Right lobe of liver (tissue), 6 donors: ENCODE results near the gene PPM1F. TPM values are rescaled to one million over a fixed set of nuclear protein-coding genes. Genes with fewer than 3 reads are reported as not detected.
A peak's percentile ranks its signal among the peaks of the same experiment; 100 is the strongest.

Experiments
- ATAC-seq, 4 donors: fragments of 200-7000 bp; cut with Tn5 transposase; one replicate each; pipeline ENCODE4 v1.9.1; 2020; ENCODE audit warnings: mild to moderate bottlenecking in 4 of 4, moderate library complexity in 4 of 4
- DNase-seq, 3 donors: peaks; one replicate each; pipeline ENCODE4 v3.0.0-alpha.2; 2020
- H3K27ac ChIP-seq, 3 donors: fragments of 200-600 bp; one replicate each; pipeline ENCODE4 v1.8.0; 2022
- H3K27me3 ChIP-seq, 2 donors: fragments of 200-600 bp; one replicate each; pipeline ENCODE4 v1.8.0; 2022
- H3K36me3 ChIP-seq, 4 donors: fragments of 200-600 bp; sonication (generic) in 1 of 4; one replicate each; pipeline versions ENCODE4 v1.5.1 to v1.8.0; 2017 to 2022; ENCODE audit warnings: control low read depth in 1 of 4
- H3K4me1 ChIP-seq, 4 donors: fragments of 200-600 bp; sonication (generic) in 1 of 4; one replicate each; pipeline versions ENCODE4 v1.5.1 to v1.8.0; 2017 to 2022; ENCODE audit warnings: control low read depth in 1 of 4
- H3K4me3 ChIP-seq, 3 donors: fragments of 200-600 bp; one replicate each; pipeline ENCODE4 v1.8.0; 2022
- H3K9me3 ChIP-seq, 4 donors: fragments of 200-600 bp; sonication (generic) in 1 of 4; one replicate each; pipeline versions ENCODE4 v1.5.1 to v1.8.0; 2017 to 2022; ENCODE audit warnings: control low read depth in 1 of 4
- POLR2A ChIP-seq: fragments of 450-650 bp; IDR thresholded peaks from one replicate; pipeline ENCODE4 v1.6.1; 2017; ENCODE audit warnings: antibody characterized with exemption, mild to moderate bottlenecking
- WGBS: methylation state at CpG from one replicate; pipeline ENCODE4 v1.1.6; 2018; ENCODE audit warnings: low coverage, low lambda C conversion rate; ENCODE audit not compliant: insufficient coverage; ENCODE audit errors: missing lambda C conversion rate; 5-methylcytosine and 5-hydroxymethylcytosine counted together
- intact Hi-C, 2 donors: fragments of 100-400 bp; cut with DNase I; formaldehyde crosslinking; loops; one replicate each; pipeline versions ENCODE4 v1.11.2 to v1.14.1; 2022
- total RNA-seq, 6 experiments: library from RNA; depleted of rRNA in 2 of 6; stranded (reverse); fragments of >200 nt in 2 of 6; fragmentation: NEBNext Ultra II Directional in 3 of 6; extraction: Animal tissue kit (Norgen Biotek cat#: 25700) in 3 of 6; gene quantifications; one replicate each; pipeline versions ENCODE4 v1.1.0 to v1.2.4, GENCODE V29; 2016 to 2023
- TF ChIP-seq, protein P1 (sequence below), 4 donors: fragments of 200-600 bp in 3 of 4; fragments of 450-650 bp in 1 of 4; IDR thresholded peaks; one replicate each; pipeline versions ENCODE4 v1.5.1 to v1.8.0; 2016 to 2022; ENCODE audit warnings: antibody characterized with exemption in 4 of 4, mild to moderate bottlenecking in 2 of 4
- donor health status: DM: no; HTN: yes; CAD: no.
- donor health status: DM: no; HTN: no; CAD: no.
- donor health status: DM: no; HTN: no; CAD: no.
- donor health status: DM: no; HTN: yes; CAD: no.
- donor health status: DM: no; HTN: yes; CAD: no.

The PPM1F gene
- total RNA-seq, 6 experiments from 2014 or later, result 5.0 to 19.4 (median 12.8) TPM

DNA sequence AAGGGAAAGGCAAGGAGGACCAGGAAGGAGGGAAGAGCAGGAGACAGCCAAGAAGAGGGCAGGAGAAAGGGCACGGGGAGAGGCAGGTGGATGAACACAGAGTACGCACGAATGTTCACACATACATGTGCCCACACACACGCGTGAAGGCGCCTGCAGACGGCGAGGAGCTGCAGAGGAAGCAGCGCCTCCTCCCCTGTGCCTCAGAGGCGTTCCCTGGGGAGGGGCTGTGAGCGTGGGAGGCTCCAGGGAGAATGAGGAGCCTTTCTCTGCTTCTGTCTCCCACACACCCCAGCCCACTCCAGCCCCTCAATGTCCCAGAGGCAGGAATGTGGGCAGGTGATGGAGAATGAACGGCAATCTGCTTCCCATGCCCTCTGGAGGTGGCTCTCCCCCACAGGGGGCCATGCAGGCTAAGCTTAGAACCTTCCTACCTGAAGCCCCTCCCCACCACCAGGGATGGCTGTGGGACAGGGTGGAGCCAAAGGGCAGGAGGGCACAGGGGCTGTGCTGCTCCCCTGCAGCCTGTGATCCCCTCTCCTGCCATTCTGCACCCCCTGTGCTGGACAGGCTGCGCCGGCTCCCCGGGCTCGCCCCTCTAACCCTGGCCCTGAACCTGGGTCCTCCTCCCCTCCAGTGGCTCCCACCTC, 25.3 kb downstream of the PPM1F start:
- 84% methylated on average over 7 of the region's 16 CpGs for WGBS
- no peak overlapping the region for H3K27ac ChIP-seq
- intact Hi-C loops, result no loop called here
- no peak for TF ChIP-seq POLR2A
- TF ChIP-seq, protein P1, sequence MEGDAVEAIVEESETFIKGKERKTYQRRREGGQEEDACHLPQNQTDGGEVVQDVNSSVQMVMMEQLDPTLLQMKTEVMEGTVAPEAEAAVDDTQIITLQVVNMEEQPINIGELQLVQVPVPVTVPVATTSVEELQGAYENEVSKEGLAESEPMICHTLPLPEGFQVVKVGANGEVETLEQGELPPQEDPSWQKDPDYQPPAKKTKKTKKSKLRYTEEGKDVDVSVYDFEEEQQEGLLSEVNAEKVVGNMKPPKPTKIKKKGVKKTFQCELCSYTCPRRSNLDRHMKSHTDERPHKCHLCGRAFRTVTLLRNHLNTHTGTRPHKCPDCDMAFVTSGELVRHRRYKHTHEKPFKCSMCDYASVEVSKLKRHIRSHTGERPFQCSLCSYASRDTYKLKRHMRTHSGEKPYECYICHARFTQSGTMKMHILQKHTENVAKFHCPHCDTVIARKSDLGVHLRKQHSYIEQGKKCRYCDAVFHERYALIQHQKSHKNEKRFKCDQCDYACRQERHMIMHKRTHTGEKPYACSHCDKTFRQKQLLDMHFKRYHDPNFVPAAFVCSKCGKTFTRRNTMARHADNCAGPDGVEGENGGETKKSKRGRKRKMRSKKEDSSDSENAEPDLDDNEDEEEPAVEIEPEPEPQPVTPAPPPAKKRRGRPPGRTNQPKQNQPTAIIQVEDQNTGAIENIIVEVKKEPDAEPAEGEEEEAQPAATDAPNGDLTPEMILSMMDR (IDR thresholded peaks at IDR 0.05), result no peak
- peaks cover 0 to 9% (median 4%) of the 10 kb centered on the region in 4 donors for H3K4me1 ChIP-seq
- no peaks in the 10 kb centered on the region for H3K27me3 ChIP-seq
- H3K36me3 ChIP-seq, result peaks cover 0 to 22% (median 7%) of the 10 kb centered on the region in 4 donors
- H3K9me3 ChIP-seq, result no peaks in the 10 kb centered on the region
- ATAC-seq (peak in 1 of 4 donors; percentile 5), DNase-seq (no peak)
- no peak overlapping the region for H3K4me3 ChIP-seq

- ATAC-seq (no peak), DNase-seq (no peak)
- WGBS, result 78% methylated on average over 3 of the region's 4 CpGs
- Histone ChIP-seq H3K4me3 (no peak overlapping the region), H3K36me3 (peaks cover 0 to 21% (median 7%) of the 10 kb centered on the region in 4 donors), H3K27ac (no peak overlapping the region), H3K27me3 (no peaks in the 10 kb centered on the region), H3K9me3 (no peaks in the 10 kb centered on the region), H3K4me1 (peaks cover 0 to 9% (median 4%) of the 10 kb centered on the region in 4 donors)
- TF ChIP-seq POLR2A, result no peak
- TF ChIP-seq, protein P1 (IDR thresholded peaks at IDR 0.05), result no peak
- intact Hi-C loops, result no loop called here
Observed at GRCh38 chr22:21926728-21927127, 25.9 kb downstream of the PPM1F start.

DNA sequence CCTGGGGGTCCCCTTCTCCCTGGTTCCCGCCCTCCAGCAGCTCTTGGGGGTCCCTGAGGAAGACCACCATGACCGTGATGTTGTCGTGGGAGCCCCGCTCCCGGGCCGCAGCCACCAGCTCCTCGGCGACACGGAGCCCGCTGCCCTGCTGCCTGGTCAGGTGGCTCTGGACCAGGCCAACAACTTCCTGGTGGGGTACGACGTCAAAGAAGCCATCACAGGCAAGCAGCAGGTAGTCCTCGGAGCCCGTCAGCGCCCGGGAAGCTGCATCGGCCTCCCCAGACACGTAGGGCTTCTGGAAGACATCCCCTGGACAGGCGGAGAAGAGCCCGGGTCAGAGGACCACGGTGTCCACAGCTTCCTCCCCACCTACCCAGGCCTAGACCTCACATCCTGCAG, 29.5 kb downstream of the PPM1F start:
- DNase-seq (no peak), ATAC-seq (no peak)
- Histone ChIP-seq H3K9me3 (no peaks in the 10 kb centered on the region), H3K27me3 (no peaks in the 10 kb centered on the region), H3K4me3 (no peak overlapping the region), H3K36me3 (no peaks in the 10 kb centered on the region), H3K4me1 (peaks cover 0 to 2% (median 1%) of the 10 kb centered on the region in 4 donors), H3K27ac (no peak overlapping the region)
- intact Hi-C loops, result no loop called here
- TF ChIP-seq, protein P1 (IDR thresholded peaks at IDR 0.05), result no peak
- no peak for TF ChIP-seq POLR2A
- 100% methylated on average over 4 of the region's 21 CpGs for WGBS

- ATAC-seq (no peak), DNase-seq (no peak)
- intact Hi-C loops, result no loop called here
Observed at GRCh38 chr22:21922370-21923162, 30.1 kb downstream of the PPM1F start.

More at GRCh38 chr22:21922370-21923162, 30.1 kb downstream of the PPM1F start:
- no peak overlapping the region for H3K4me3 ChIP-seq
- 91% methylated on average over 5 of the region's 20 CpGs for WGBS
- TF ChIP-seq, protein P1 (IDR thresholded peaks at IDR 0.05), result no peak
- no peak for TF ChIP-seq POLR2A
- no peak overlapping the region for H3K27ac ChIP-seq
- no peaks in the 10 kb centered on the region for H3K27me3 ChIP-seq
- no peaks in the 10 kb centered on the region for H3K36me3 ChIP-seq
- no peaks in the 10 kb centered on the region for H3K4me1 ChIP-seq
- no peaks in the 10 kb centered on the region for H3K9me3 ChIP-seq
